GM18505 (cell line): ENCODE measurements around the gene TM9SF4.

Source experiments
- ATAC-seq: cut with Tn5 transposase; IDR thresholded peaks from one replicate; pipeline ENCODE4 v1.9.1; 2021; ENCODE audit not compliant: unreplicated experiment
- POLR2A ChIP-seq: IDR thresholded peaks from 4 replicates; pipeline ENCODE4 v1.6.1; 2011; ENCODE audit warnings: borderline replicate concordance; ENCODE audit not compliant: insufficient read depth, insufficient read length; ENCODE audit errors: extremely low read depth

Gene TM9SF4

GRCh38 chr20:32077190-32077589 is 32.3 kb upstream of the TM9SF4 start:
- no peak for TF ChIP-seq POLR2A
- no peak for ATAC-seq

- no peak for ATAC-seq
- TF ChIP-seq POLR2A, result no peak
These were observed 31.2 kb upstream of the TM9SF4 start for GRCh38 chr20:32078322-32078721.

GRCh38 chr20:32078791-32079190 is 30.7 kb upstream of the TM9SF4 start:
- TF ChIP-seq POLR2A, result no peak
- ATAC-seq, result no peak

- no peak for TF ChIP-seq POLR2A
- no peak for ATAC-seq
These were observed 29.8 kb upstream of the TM9SF4 start for GRCh38 chr20:32079655-32080109.

GRCh38 chr20:32080783-32081182 is 28.7 kb upstream of the TM9SF4 start:
- no peak for ATAC-seq

GRCh38 chr20:32083469-32083868 is 26.0 kb upstream of the TM9SF4 start:
- no peak for TF ChIP-seq POLR2A
- no peak for ATAC-seq

More at GRCh38 chr20:32080783-32081182, 28.7 kb upstream of the TM9SF4 start:
- TF ChIP-seq POLR2A, result no peak

- no peak for ATAC-seq
- no peak for TF ChIP-seq POLR2A
These were observed 22.4 kb upstream of the TM9SF4 start for GRCh38 chr20:32087070-32087469.

- ATAC-seq, result no peak
These were observed 20.8 kb upstream of the TM9SF4 start for GRCh38 chr20:32088759-32089158.

GRCh38 chr20:32089637-32090362 is 19.7 kb upstream of the TM9SF4 start:
- no peak for TF ChIP-seq POLR2A
- no peak for ATAC-seq

More at GRCh38 chr20:32088759-32089158, 20.8 kb upstream of the TM9SF4 start:
- TF ChIP-seq POLR2A, result no peak

GRCh38 chr20:32091888-32092346 is 17.6 kb upstream of the TM9SF4 start:
- ATAC-seq, result no peak
- TF ChIP-seq POLR2A, result no peak

- ATAC-seq, result no peak
These were observed 10.7 kb upstream of the TM9SF4 start for GRCh38 chr20:32098786-32099185.

GRCh38 chr20:32108814-32109391 is 611 bp upstream of the TM9SF4 start:
- TF ChIP-seq POLR2A, result no peak
- no peak for ATAC-seq

More at GRCh38 chr20:32098786-32099185, 10.7 kb upstream of the TM9SF4 start:
- TF ChIP-seq POLR2A, result no peak

- ATAC-seq, result no peak
- TF ChIP-seq POLR2A, result no peak
These were observed 725 bp downstream of the TM9SF4 start for GRCh38 chr20:32110173-32110704.

GRCh38 chr20:32110727-32111126 is 1.2 kb downstream of the TM9SF4 start:
- no peak for TF ChIP-seq POLR2A
- no peak for ATAC-seq
